Epithelial cell of proximal tubule (primary cell): Measurements from ENCODE around the gene SLC4A1. TPM values are rescaled to one million over a fixed set of nuclear protein-coding genes. Genes with fewer than 3 reads are reported as not detected.

ENCODE experiments used
- DNase-seq: peaks from one replicate; pipeline ENCODE4 v3.0.0-alpha.2; 2011; ENCODE audit warnings: low read depth
- H3K4me3 ChIP-seq: 2 replicates; pipeline ENCODE4 v1.5.1; 2011; ENCODE audit warnings: low read depth, mild to moderate bottlenecking, low read length
- total RNA-seq: library from RNA; depleted of rRNA; stranded (reverse); fragments of >200 nt; gene quantifications from 2 replicates; pipeline ENCODE4 v1.2.3, GENCODE V29; 2015
- TF ChIP-seq, protein P1 (sequence below): conservative IDR thresholded peaks from 2 replicates; pipeline ENCODE4 v1.5.1; 2012; ENCODE audit warnings: low read depth, mild to moderate bottlenecking, low read length

The SLC4A1 gene
- total RNA-seq = not detected in 2 replicates

DNA sequence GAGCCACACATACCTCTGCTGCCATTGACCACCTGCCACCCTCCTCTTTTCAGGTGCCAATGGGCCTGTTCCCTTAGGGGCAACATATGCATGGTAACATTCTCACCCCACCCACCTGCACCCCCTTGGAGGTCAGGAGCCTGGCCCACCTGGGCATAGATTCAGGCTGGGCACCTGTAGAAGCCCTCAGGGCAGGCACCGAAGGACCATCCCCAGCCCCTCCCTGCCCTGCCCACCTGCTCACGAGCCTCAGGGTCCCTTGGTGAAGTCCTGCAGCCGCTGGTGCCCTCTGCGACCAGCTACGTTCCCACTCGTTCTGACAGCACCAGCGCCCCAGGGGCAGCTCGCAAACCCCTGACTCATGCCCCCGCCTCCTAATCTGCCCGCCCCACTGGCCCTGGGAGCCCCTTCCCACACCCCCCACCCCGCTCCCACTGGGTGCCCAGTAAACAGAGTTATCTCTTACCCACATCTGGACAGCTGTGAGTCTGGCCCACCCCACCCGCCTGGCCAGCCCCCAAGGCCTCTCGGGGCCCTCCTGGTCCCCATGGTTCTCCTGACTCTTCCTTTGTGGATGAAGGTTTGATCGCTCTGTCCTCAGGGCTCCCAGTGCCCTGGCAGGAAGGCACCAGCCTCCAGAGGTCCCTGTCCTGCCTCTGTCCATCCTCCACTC lies at the start of gene SLC4A1:
SLC4A1 (minus strand) TSS at position 318 of the 673 bp plus-strand sequence. CDS start 5,269 bp downstream, outside the sequence.
- TF ChIP-seq, protein P1, sequence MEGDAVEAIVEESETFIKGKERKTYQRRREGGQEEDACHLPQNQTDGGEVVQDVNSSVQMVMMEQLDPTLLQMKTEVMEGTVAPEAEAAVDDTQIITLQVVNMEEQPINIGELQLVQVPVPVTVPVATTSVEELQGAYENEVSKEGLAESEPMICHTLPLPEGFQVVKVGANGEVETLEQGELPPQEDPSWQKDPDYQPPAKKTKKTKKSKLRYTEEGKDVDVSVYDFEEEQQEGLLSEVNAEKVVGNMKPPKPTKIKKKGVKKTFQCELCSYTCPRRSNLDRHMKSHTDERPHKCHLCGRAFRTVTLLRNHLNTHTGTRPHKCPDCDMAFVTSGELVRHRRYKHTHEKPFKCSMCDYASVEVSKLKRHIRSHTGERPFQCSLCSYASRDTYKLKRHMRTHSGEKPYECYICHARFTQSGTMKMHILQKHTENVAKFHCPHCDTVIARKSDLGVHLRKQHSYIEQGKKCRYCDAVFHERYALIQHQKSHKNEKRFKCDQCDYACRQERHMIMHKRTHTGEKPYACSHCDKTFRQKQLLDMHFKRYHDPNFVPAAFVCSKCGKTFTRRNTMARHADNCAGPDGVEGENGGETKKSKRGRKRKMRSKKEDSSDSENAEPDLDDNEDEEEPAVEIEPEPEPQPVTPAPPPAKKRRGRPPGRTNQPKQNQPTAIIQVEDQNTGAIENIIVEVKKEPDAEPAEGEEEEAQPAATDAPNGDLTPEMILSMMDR = no peak
- DNase-seq = no peak
- no peak within 1 kb of the TSS for H3K4me3 ChIP-seq

DNA sequence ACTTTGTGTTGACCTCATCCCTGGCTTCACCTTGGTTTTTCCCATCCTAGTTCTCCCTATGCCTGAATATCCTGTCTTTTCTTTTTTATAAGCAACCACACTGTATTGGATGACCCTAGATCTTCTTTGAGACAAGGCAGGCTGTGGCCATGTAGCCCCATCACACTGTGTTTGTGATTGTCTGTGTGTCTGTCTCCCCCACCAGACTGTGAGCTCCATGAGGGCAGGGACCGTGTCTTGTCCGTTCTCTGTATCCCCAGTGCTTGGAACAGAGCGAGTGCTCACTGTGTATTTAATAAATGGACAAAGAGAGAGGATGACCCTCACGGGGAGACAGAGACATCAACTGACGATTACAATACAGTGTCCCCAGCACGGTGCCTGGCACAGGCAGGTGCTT lies 49.6 kb upstream of the SLC4A1 start:
- TF ChIP-seq, protein P1 = no peak
- DNase-seq = no peak
- H3K4me3 ChIP-seq = no peak overlapping the region

DNA sequence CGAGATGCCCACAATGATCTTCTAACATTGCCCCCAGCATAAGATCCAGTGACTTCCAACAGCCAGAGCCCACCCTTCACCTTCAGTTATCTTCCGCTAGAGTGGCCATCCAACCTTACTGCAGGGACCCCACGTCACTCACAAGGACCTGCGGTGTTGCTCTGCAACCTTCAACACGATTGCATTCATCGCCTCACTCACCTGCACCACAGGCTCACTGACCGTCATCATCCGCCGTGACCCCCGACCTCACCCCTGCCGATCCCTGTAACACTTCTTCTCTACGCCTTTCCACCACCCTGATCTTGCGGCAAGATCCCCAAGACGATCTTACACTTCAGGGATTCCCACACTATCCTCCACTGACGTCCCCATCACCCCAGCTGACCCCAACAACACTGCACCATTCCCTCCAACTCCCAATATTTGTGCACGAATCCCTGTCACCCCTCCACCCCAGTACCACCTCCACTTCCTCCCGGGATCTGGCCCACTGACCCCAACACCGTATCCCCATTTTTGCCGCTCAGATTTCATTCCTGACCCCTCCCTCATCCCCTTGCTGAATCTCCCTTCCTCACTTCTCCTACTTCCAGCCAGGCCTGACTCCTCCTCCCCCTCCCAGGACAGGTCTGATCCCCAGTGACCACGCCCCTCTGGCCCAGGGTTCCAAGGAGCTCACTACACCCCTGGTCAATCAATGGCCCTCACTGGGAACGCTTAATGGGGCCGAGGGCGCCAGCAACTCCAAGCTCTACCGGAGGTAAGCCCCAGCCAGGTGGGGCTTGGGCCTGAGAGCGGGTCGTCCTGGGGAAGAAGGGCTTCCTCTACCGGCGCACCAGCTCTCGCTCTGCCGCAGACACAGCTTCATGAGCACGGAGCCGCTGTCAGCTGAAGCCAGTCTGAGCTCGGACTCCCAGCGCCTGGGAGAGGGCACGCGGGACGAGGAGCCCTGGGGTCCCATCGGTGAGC lies 48.1 kb upstream of the SLC4A1 start:
- TF ChIP-seq, protein P1 = no peak
- no peak for DNase-seq
- peak overlapping the region; percentile 23 for H3K4me3 ChIP-seq

DNA sequence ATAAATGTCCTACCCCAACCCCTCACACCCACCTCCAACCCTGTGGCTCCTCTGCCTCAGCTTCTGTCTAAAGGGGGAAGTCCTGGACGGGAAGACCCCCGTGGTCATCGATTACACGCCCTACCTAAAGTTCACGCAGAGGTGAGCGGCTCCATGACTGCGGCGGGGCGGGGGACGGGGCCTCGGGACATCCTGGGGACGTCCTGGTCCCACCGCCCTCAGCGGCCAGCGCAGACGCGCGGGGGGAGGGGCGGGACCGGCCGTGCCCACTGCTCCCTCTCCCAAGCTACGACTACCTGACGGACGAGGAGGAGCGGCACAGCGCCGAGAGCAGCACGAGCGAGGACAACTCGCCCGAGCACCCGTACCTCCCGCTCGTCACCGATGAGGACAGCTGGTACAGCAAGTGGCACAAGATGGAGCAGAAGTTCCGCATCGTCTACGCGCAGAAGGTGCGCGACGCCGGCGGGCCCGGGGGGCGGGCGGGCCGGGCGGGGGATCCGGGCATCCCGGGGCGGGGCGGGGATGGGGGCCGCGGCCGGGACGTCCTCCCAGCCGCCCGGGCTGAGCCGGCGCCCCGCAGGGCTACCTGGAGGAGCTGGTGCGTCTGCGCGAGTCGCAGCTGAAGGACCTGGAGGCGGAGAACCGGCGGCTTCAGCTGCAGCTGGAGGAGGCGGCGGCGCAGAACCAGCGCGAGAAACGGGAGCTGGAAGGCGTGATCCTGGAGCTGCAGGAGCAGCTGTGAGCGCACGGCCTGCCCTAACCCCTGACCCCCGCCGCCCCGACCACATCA lies 47.1 kb upstream of the SLC4A1 start:
- DNase-seq = no peak
- TF ChIP-seq, protein P1 = no peak
- peak overlapping the region; percentile 49 for H3K4me3 ChIP-seq

DNA sequence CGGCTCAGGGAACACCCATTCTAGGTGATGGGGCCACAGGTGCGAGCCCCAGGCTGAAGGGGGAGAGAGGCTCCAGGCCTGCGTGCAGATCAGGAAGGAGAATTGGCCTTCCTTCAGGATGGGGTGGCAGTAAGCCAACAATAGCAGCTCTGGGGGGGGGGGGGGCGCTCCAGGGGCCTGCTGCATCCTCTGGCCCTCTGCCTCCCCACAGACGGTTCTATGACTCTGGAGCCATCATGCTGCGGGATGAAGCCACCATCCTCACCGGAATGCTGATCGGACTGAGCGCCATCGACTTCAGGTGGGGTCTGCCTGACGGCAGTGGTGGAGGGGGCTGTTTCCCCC lies 46.6 kb upstream of the SLC4A1 start:
- no peak for DNase-seq
- TF ChIP-seq, protein P1 = no peak
- peak overlapping the region; percentile 49 for H3K4me3 ChIP-seq

DNA sequence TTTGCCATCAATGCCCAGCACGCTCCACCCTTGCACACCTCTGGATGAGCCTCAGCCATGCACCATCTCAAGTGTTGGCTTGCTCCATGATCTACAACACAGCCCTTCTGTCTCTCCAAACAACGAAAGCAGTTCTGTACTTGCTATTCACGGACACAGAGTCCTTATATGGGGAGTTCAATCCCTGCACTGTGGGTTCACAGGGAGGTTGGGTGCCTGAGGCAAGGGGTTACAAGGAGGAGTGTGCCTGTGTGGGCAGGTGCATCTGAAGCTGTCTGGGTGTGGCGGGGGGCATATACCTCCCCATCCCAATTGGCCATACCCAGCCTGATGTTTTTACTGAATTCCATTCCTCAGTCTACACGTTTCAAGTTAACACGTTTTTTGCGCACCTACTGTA lies 46.1 kb upstream of the SLC4A1 start:
- DNase-seq = no peak

More for the DNA sequence above, 46.1 kb upstream of the SLC4A1 start:
- TF ChIP-seq, protein P1 = no peak
- no peak overlapping the region for H3K4me3 ChIP-seq
